Stimulated activated CD4-positive, alpha-beta T cell treated with anti-CD3 and anti-CD28 coated beads, TNF-alpha, amount 100 ng/mL, for 4 hours (primary cell): ENCODE data around the gene XPO6.

ENCODE experiments used
- DNase-seq, 3 experiments: peaks; one replicate each; pipeline ENCODE4 v3.0.0-alpha.2; 2020; ENCODE audit warnings: low read depth in 3 of 3

XPO6 gene

GRCh38 chr16:28185696-28186095 lies 26.1 kb downstream of the XPO6 start:
- no peak for DNase-seq

- no peak for DNase-seq
Observed at GRCh38 chr16:28184625-28185024, 27.1 kb downstream of the XPO6 start.

GRCh38 chr16:28183930-28184329 lies 27.8 kb downstream of the XPO6 start:
- DNase-seq: no peak

GRCh38 chr16:28183484-28183883 lies 28.3 kb downstream of the XPO6 start:
- DNase-seq: no peak

GRCh38 chr16:28182801-28183200 lies 29.0 kb downstream of the XPO6 start:
- no peak for DNase-seq

GRCh38 chr16:28182183-28182582 lies 29.6 kb downstream of the XPO6 start:
- DNase-seq: peak in 2 of 3 experiments; percentile 20 to 38

GRCh38 chr16:28181515-28181914 lies 30.2 kb downstream of the XPO6 start:
- no peak for DNase-seq

GRCh38 chr16:28180655-28181460 lies 30.9 kb downstream of the XPO6 start:
- DNase-seq: no peak

GRCh38 chr16:28179354-28179753 lies 32.4 kb downstream of the XPO6 start:
- DNase-seq: no peak

GRCh38 chr16:28175715-28176114 lies 36.0 kb downstream of the XPO6 start:
- DNase-seq: no peak

GRCh38 chr16:28172336-28172735 lies 39.4 kb downstream of the XPO6 start:
- DNase-seq: no peak

GRCh38 chr16:28171816-28172215 lies 39.9 kb downstream of the XPO6 start:
- DNase-seq: no peak

- DNase-seq: peak in 2 of 3 experiments; percentile 18 to 27
Observed at GRCh38 chr16:28168991-28169554, 42.7 kb downstream of the XPO6 start.

- no peak for DNase-seq
Observed at GRCh38 chr16:28167730-28168129, 44.0 kb downstream of the XPO6 start.

GRCh38 chr16:28167221-28167620 lies 44.5 kb downstream of the XPO6 start:
- no peak for DNase-seq

- DNase-seq: no peak
Observed at GRCh38 chr16:28166394-28167208, 45.2 kb downstream of the XPO6 start.

GRCh38 chr16:28165598-28165997 lies 46.2 kb downstream of the XPO6 start:
- no peak for DNase-seq

- no peak for DNase-seq
Observed at GRCh38 chr16:28164140-28164539, 47.6 kb downstream of the XPO6 start.

GRCh38 chr16:28163699-28164098 lies 48.1 kb downstream of the XPO6 start:
- DNase-seq: no peak

GRCh38 chr16:28162326-28162877 lies 49.4 kb downstream of the XPO6 start:
- no peak for DNase-seq

GRCh38 chr16:28161626-28162025 lies 50.1 kb downstream of the XPO6 start:
- no peak for DNase-seq

- DNase-seq: no peak
Observed at GRCh38 chr16:28158136-28158535, 53.6 kb downstream of the XPO6 start.
